Left lung (tissue), 10 donors: ENCODE measurements around the gene EOGT. TPM values are rescaled to one million over a fixed set of nuclear protein-coding genes. Genes with fewer than 3 reads are reported as not detected.
A peak's percentile ranks its signal among the peaks of the same experiment; 100 is the strongest.

Experiments
- ATAC-seq: fragments of 200-7000 bp; cut with Tn5 transposase; one replicate; pipeline ENCODE4 v1.9.1; 2020; ENCODE audit warnings: moderate library complexity
- DNase-seq, 4 donors: peaks; one replicate each; pipeline ENCODE4 v3.0.0-alpha.2; 2013 to 2020
- H3K27ac ChIP-seq, 2 donors: fragments of 200-600 bp; sonication (generic) in 1 of 2; one replicate each; pipeline versions ENCODE4 v1.5.0 to v1.8.0; 2020 to 2021
- H3K27me3 ChIP-seq, 2 donors: fragments of 200-600 bp; sonication (generic) in 1 of 2; one replicate each; pipeline versions ENCODE4 v1.5.0 to v1.8.0; 2020 to 2021
- H3K36me3 ChIP-seq, 2 donors: fragments of 200-600 bp; sonication (generic) in 1 of 2; one replicate each; pipeline versions ENCODE4 v1.5.0 to v1.8.0; 2020 to 2021
- H3K4me1 ChIP-seq, 2 donors: fragments of 200-600 bp; one replicate each; pipeline ENCODE4 v1.8.0; 2021
- H3K4me3 ChIP-seq, 2 donors: fragments of 200-600 bp; sonication (generic) in 1 of 2; one replicate each; pipeline versions ENCODE4 v1.5.0 to v1.8.0; 2020 to 2021; ENCODE audit warnings: mild to moderate bottlenecking in 1 of 2
- H3K9me3 ChIP-seq, 2 donors: fragments of 200-600 bp; sonication (generic) in 1 of 2; one replicate each; pipeline versions ENCODE4 v1.5.0 to v1.8.0; 2020 to 2021
- intact Hi-C, 2 donors: fragments of 100-400 bp; cut with DNase I; formaldehyde crosslinking; loops; one replicate each; pipeline versions ENCODE4 v1.11.2 to v1.14.2; 2022
- polyA plus RNA-seq, 6 donors: library from polyadenylated mRNA; unstranded; fragments of 120-200 nt; gene quantifications; one replicate each; pipeline ENCODE4 v1.2.1, GENCODE V29; 2013; ENCODE audit not compliant: insufficient read length in 6 of 6
- total RNA-seq, 2 donors: library from RNA; stranded (reverse); fragmentation: NEBNext Ultra II Directional; extraction: Animal tissue kit (Norgen Biotek cat#: 25700); gene quantifications; one replicate each; pipeline ENCODE4 v1.2.1, GENCODE V29; 2021
- TF ChIP-seq, protein P1 (sequence below), 2 donors: fragments of 200-600 bp; sonication (generic) in 1 of 2; IDR thresholded peaks; one replicate each; pipeline versions ENCODE4 v1.5.0 to v1.8.0; 2021; ENCODE audit warnings: antibody characterized with exemption in 2 of 2
- donor health status: DM: no; HTN: yes; CAD: no.
- donor health status: DM: no; HTN: no; CAD: no.

EOGT gene
- total and polyA plus RNA-seq, 8 donors = 27.9 to 58.0 (median 39.4) TPM

DNA sequence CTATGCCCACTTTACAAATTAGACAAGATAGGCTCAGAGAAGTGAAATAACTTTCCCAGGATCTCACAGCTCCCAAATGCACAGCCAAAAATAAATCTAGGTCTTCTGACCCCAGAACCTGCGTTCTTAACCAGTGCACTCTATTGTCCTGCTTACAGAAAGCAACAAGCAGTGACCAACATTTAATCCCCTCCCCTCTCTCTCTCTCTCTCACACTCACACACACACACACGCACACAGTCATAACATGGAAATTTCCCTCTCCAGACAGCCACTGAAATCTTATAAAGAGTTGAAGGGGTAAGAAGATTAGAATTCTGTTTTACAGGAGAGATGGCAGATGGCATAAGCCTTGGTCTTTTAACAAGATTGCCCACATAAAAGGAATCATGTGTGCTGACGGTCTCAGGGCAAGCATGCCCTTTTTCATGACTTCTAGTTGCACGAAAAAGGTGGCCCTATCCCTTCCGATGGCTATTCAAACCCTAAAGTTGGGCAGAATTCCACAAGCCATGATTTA is 29.4 kb downstream of the EOGT start:
- ATAC-seq (no peak), DNase-seq (no peak)
- no peak overlapping the region for H3K4me3 ChIP-seq
- TF ChIP-seq, protein P1, sequence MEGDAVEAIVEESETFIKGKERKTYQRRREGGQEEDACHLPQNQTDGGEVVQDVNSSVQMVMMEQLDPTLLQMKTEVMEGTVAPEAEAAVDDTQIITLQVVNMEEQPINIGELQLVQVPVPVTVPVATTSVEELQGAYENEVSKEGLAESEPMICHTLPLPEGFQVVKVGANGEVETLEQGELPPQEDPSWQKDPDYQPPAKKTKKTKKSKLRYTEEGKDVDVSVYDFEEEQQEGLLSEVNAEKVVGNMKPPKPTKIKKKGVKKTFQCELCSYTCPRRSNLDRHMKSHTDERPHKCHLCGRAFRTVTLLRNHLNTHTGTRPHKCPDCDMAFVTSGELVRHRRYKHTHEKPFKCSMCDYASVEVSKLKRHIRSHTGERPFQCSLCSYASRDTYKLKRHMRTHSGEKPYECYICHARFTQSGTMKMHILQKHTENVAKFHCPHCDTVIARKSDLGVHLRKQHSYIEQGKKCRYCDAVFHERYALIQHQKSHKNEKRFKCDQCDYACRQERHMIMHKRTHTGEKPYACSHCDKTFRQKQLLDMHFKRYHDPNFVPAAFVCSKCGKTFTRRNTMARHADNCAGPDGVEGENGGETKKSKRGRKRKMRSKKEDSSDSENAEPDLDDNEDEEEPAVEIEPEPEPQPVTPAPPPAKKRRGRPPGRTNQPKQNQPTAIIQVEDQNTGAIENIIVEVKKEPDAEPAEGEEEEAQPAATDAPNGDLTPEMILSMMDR (IDR thresholded peaks at IDR 0.05) = no peak
- H3K4me1 ChIP-seq = no peaks in the 10 kb centered on the region
- intact Hi-C loops = no loop called here
- H3K36me3 ChIP-seq = peaks cover 3 to 84% of the 10 kb centered on the region in 2 donors
- no peaks in the 10 kb centered on the region for H3K9me3 ChIP-seq
- H3K27me3 ChIP-seq = no peaks in the 10 kb centered on the region
- H3K27ac ChIP-seq = no peak overlapping the region

DNA sequence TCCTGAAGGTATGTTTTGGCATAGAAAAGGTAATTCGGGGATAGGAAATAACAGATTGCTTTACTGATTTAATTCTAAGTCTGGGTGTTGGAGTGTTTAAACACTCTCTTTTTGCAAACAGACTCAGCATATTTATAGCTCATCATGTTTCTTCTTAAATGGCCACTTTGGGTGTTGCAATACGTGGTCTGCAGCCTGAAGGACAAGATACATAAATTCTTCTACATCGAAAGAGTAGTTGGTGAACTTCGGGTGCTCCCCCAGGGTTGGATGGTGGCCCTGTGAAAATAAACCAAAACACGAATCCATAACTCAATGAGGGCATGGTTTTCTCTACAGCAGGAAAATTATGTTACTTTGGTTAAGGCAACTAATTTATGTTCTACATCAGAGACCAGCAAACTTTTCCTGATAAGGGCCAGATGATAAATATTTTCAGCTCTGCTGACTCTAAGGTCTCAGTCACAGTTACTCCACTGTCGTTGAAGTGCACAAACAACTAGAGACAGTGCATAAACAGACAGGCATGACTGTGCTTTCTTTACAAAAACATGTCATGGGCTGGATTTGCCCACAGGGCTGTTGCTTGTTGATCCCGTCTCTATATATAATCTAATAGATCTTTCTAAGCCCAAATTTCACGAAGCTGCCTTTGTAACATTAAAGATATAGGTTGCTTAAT is 35.9 kb downstream of the EOGT start:
- intact Hi-C loops = no loop called here
- TF ChIP-seq, protein P1 (IDR thresholded peaks at IDR 0.05) = no peak
- Histone ChIP-seq H3K27ac (no peak overlapping the region), H3K9me3 (no peaks in the 10 kb centered on the region), H3K4me3 (no peak overlapping the region), H3K27me3 (no peaks in the 10 kb centered on the region), H3K4me1 (no peaks in the 10 kb centered on the region), H3K36me3 (peaks cover 0 to 66% of the 10 kb centered on the region in 2 donors)
- ATAC-seq (no peak), DNase-seq (no peak)

DNA sequence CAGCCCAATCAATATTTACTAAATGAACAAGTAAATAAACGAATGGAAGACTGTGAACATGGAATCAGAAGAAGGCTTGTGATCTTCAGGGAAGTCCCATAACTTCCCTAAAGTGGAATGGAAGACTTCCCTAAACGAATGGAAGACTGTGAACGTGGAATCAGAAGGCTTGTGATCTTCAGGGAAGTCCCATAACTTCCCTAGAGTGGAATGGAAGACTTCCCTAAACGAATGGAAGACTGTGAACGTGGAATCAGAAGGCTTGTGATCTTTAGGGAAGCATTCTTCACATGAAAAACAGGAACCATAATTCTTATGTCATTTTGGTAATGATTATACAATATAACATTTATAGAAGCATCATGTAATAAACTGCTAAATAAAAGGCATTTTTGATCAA is 38.8 kb downstream of the EOGT start:
- peaks cover 0 to 39% of the 10 kb centered on the region in 2 donors for H3K36me3 ChIP-seq
- H3K4me1 ChIP-seq = no peaks in the 10 kb centered on the region
- no peak for DNase-seq
- H3K4me3 ChIP-seq = no peak overlapping the region
- H3K9me3 ChIP-seq = no peaks in the 10 kb centered on the region
- TF ChIP-seq, protein P1 (IDR thresholded peaks at IDR 0.05) = no peak
- intact Hi-C loops = no loop called here
- H3K27me3 ChIP-seq = no peaks in the 10 kb centered on the region
- no peak overlapping the region for H3K27ac ChIP-seq
- ATAC-seq = peak; percentile 42

DNA sequence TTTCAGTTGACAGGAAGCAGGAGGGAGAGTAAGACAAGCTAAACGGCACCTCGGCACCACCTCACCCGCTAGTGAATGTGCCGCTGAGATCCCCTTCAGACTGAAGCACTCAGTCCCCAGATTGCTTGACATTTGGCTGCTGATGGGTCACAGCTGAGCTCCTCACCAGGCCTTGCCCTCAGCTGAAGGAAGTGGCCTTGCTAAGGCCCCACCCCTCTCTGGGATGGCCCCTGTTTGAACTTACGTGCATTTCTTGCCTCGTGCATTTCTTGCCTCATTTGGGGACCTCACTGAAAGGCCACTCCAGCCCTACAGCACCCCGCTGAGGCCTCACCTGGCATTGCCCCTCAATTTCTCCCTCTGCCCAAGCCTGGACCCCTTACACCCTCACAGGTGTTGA is 39.8 kb downstream of the EOGT start:
- Histone ChIP-seq H3K36me3 (peaks cover 0 to 28% of the 10 kb centered on the region in 2 donors), H3K27ac (no peak overlapping the region), H3K9me3 (no peaks in the 10 kb centered on the region), H3K27me3 (no peaks in the 10 kb centered on the region), H3K4me1 (no peaks in the 10 kb centered on the region), H3K4me3 (no peak overlapping the region)
- peak; percentile 33 for ATAC-seq
- TF ChIP-seq, protein P1 (IDR thresholded peaks at IDR 0.05) = no peak
- no peak for DNase-seq
- intact Hi-C loops = no loop called here

DNA sequence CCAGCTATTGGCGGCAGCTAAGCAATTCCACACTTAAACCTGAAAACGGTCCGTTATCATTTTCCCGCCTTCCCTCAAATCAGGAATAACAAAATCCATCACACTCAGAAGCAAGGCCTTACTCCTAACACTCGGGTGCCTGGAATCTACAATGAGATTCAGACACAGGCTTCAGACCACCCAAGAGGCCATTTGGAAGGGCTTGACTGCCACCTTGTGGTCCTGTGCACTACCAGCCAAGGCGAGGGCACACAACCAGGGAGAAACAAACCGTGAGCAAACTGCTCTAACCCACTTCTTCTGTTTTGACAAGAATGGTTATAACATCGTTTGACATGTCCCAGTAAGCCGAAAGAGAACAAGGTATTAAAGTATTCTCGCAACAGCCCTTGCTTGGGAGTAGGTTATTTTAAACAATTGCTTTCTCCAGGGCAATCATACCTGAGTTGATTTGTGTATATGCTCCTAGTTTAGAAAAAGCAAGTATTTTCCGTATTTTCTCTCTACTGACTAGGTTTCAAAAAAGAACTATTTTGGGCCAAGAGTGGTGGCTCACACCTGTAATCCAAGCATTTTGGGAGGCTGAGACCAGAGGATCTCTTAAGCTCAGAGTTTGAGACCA is 41.0 kb downstream of the EOGT start:
- no peak overlapping the region for H3K4me3 ChIP-seq
- peak; percentile 88 for ATAC-seq
- TF ChIP-seq, protein P1 (IDR thresholded peaks at IDR 0.05) = peak; percentile 46 to 61
- H3K27ac ChIP-seq = no peak overlapping the region
- H3K27me3 ChIP-seq = no peaks in the 10 kb centered on the region
- peak in 3 of 4 donors; percentile 44 to 76 (median 63) for DNase-seq
- intact Hi-C loops = no loop called here
- H3K9me3 ChIP-seq = no peaks in the 10 kb centered on the region
- H3K4me1 ChIP-seq = no peaks in the 10 kb centered on the region
- H3K36me3 ChIP-seq = peaks cover 0 to 17% of the 10 kb centered on the region in 2 donors
